ENCODE data around the gene DCDC1. TPM values are rescaled to one million over a fixed set of nuclear protein-coding genes. Genes with fewer than 3 reads are reported as not detected.

Gene DCDC1
- total RNA-seq, 2 donors from 2014 or later: 0.42 TPM; not detected in 1

DNA sequence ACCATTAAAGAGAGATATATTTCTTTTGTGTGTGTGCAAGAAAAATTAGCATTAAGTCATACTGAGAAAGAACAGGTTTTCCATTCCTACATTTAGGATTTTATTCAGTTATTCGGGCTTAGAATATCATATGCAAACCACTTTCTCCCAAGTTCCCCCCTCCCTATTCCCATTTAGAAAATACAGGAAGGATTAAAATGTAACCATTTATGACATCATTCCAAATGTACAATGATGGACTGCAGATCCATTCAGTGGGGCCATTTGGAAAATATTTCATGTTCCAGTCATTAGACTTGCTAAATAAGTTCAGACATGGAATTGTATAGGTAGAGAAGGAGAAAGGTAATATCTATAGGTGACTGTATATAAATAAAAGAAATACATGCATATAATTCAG is 554.8 kb downstream of the DCDC1 start:
- Mint-ChIP-seq H3K27ac (no peak overlapping the region), H3K36me3 (ENCODE audit: insufficient read depth in 2 of 2) (no peaks in the 10 kb centered on the region), H3K9me3 (peaks cover 0 to 3% of the 10 kb centered on the region in 2 donors), H3K27me3 (ENCODE audit: low read depth) (no peaks in the 10 kb centered on the region), H3K4me3 (no peak overlapping the region), H3K4me1 (ENCODE audit: low read depth) (no peaks in the 10 kb centered on the region)
- no peak for DNase-seq
- ATAC-seq (replicated peaks in 1 of 2): no peak

Other genes starting within 250 kb of the DCDC1 start
- 10 to 100 TPM; 16.8 to 20.1 TPM for gene DNAJC24, start 121 bp upstream of the DCDC1 start, total RNA-seq
- gene IMMP1L, start 139.9 kb upstream of the DCDC1 start, total RNA-seq: 10 to 100 TPM; 27.0 to 33.3 TPM
- 10 to 100 TPM; 22.7 to 30.0 TPM for gene ELP4, start 140.0 kb upstream of the DCDC1 start, total RNA-seq